Muscle of leg (tissue), 11 donors: ENCODE measurements around the gene HOMER1. TPM values are rescaled to one million over a fixed set of nuclear protein-coding genes. Genes with fewer than 3 reads are reported as not detected.
A peak's percentile ranks its signal among the peaks of the same experiment; 100 is the strongest.

ENCODE experiments used
- DNase-seq: peaks from one replicate; pipeline ENCODE4 v3.0.0; 2013
- H3K27ac ChIP-seq: one replicate; pipeline ENCODE4 v1.5.1; 2013; ENCODE audit warnings: mild to moderate bottlenecking, low read length, control low read depth
- H3K27me3 ChIP-seq: one replicate; pipeline ENCODE4 v1.6.1; 2013; ENCODE audit warnings: low read length; ENCODE audit not compliant: control insufficient read depth, insufficient read depth
- H3K36me3 ChIP-seq: one replicate; pipeline ENCODE4 v1.6.1; 2013; ENCODE audit warnings: low read length; ENCODE audit not compliant: control insufficient read depth, insufficient read depth
- H3K4me1 ChIP-seq: one replicate; pipeline ENCODE4 v1.6.1; 2013; ENCODE audit warnings: low read length; ENCODE audit not compliant: control insufficient read depth, insufficient read depth
- H3K4me3 ChIP-seq: one replicate; pipeline ENCODE4 v1.5.1; 2013; ENCODE audit warnings: low read length, control low read depth
- H3K9me3 ChIP-seq: replicated peaks from 2 replicates; pipeline ENCODE4 v1.6.1; 2013; ENCODE audit warnings: low read depth, low read length; ENCODE audit not compliant: control insufficient read depth
- WGBS: methylation state at CpG from one replicate; pipeline ENCODE4 v1.1.5; 2013; ENCODE audit warnings: missing lambda C conversion rate; ENCODE audit not compliant: insufficient coverage; 5-methylcytosine and 5-hydroxymethylcytosine counted together
- polyA plus RNA-seq, 8 donors: library from polyadenylated mRNA; unstranded; fragments of 120-200 nt; gene quantifications; one replicate each; pipeline versions ENCODE4 v1.2.1 to v1.2.3, GENCODE V29; 2013; ENCODE audit warnings: inconsistent platforms in 1 of 8, low replicate concordance in 1 of 8; ENCODE audit not compliant: insufficient read length in 8 of 8, insufficient read depth in 1 of 8
- total RNA-seq: library from RNA; stranded (reverse); fragments of 120-200 nt; gene quantifications from one replicate; pipeline ENCODE4 v1.2.4, GENCODE V29; 2013

HOMER1 gene
- total and polyA plus RNA-seq, 9 donors, result 11.3 to 36.6 (median 30.0) TPM

GRCh38 chr5:79547429-79547822 lies 33.5 kb upstream of the HOMER1 start:
- Histone ChIP-seq H3K4me3 (no peak overlapping the region), H3K27me3 (no peaks in the 10 kb centered on the region), H3K27ac (no peak overlapping the region), H3K9me3 (no peaks in the 10 kb centered on the region), H3K4me1 (no peaks in the 10 kb centered on the region), H3K36me3 (no peaks in the 10 kb centered on the region)
- WGBS, result 75% methylated on average over 3 of the region's 3 CpGs
- DNase-seq, result no peak

GRCh38 chr5:79546782-79547428 lies 33.0 kb upstream of the HOMER1 start:
- H3K27me3 ChIP-seq, result no peaks in the 10 kb centered on the region
- H3K9me3 ChIP-seq, result no peaks in the 10 kb centered on the region
- DNase-seq, result no peak
- no peak overlapping the region for H3K27ac ChIP-seq
- no peak overlapping the region for H3K4me3 ChIP-seq
- no peaks in the 10 kb centered on the region for H3K36me3 ChIP-seq
- H3K4me1 ChIP-seq, result no peaks in the 10 kb centered on the region
- 80% methylated on average over 2 of the region's 7 CpGs for WGBS

DNA sequence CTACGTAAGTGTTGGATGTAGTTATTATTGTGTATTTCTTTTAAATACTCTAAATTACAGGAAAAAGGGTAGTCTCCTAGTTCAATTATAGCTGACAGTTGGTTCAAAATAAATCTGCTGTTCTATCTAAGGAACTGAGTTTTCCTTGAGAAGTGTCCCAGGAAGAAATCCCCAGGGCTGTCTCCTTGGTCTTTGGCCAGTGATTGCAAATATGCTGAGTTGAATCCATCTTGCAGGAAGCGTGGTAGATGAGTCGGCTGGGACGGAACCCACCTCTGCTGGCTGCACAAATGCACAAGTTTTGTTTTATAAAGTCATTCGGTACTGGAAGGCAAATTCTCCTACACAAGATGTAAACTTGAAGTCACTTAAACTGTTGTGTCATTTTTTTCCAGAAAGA lies 30.2 kb upstream of the HOMER1 start:
- no peaks in the 10 kb centered on the region for H3K4me1 ChIP-seq
- no peaks in the 10 kb centered on the region for H3K36me3 ChIP-seq
- no peaks in the 10 kb centered on the region for H3K9me3 ChIP-seq
- no peak overlapping the region for H3K4me3 ChIP-seq
- no CpG with 5 or more reads among the region's 5 CpGs for WGBS
- H3K27me3 ChIP-seq, result no peaks in the 10 kb centered on the region
- no peak overlapping the region for H3K27ac ChIP-seq
- peak; percentile 64 for DNase-seq

- H3K9me3 ChIP-seq, result no peaks in the 10 kb centered on the region
- no peak overlapping the region for H3K27ac ChIP-seq
- H3K4me3 ChIP-seq, result no peak overlapping the region
- WGBS, result no CpG with 5 or more reads among the region's 6 CpGs
- no peak for DNase-seq
- no peaks in the 10 kb centered on the region for H3K4me1 ChIP-seq
- H3K36me3 ChIP-seq, result no peaks in the 10 kb centered on the region
- H3K27me3 ChIP-seq, result no peaks in the 10 kb centered on the region
Observed at GRCh38 chr5:79540939-79541338, 27.0 kb upstream of the HOMER1 start.

DNA sequence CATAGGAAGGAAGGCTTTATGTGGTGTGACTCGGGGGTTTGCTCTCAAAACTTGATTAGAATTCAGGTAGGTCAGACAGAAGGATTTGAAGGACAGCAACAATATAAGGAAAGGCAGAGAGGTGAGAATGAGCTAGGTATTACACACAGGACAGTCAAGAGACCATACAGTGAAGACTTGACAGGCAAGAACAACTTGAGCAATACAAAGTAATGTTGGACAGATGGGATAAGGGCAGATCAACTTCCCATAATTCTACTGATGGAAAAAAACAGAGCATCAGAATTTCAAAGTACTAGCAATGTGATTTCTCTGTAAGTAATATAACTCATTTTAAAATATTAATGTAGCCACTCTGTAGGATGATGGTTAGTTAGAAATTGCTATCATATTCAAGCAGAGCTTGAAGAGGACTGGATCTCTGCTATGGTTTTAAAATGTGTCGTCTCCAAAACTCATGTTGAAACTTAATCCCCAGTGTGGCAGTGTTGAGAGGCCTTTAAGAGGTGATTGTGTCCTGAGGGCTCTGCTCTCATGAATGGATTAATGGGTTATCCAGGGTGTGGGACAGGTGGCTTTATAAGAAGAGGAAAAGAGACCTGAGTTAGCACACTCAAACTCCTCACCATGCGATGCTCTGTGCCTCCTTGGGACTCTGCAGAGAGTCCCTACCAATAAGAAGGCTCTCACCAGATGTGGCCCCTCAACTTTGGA lies 22.4 kb upstream of the HOMER1 start:
- Histone ChIP-seq H3K27me3 (no peaks in the 10 kb centered on the region), H3K27ac (no peak overlapping the region), H3K4me3 (no peak overlapping the region), H3K4me1 (no peaks in the 10 kb centered on the region), H3K36me3 (no peaks in the 10 kb centered on the region), H3K9me3 (no peaks in the 10 kb centered on the region)
- DNase-seq, result no peak
- 90% methylated on average over 2 of the region's 3 CpGs for WGBS

DNA sequence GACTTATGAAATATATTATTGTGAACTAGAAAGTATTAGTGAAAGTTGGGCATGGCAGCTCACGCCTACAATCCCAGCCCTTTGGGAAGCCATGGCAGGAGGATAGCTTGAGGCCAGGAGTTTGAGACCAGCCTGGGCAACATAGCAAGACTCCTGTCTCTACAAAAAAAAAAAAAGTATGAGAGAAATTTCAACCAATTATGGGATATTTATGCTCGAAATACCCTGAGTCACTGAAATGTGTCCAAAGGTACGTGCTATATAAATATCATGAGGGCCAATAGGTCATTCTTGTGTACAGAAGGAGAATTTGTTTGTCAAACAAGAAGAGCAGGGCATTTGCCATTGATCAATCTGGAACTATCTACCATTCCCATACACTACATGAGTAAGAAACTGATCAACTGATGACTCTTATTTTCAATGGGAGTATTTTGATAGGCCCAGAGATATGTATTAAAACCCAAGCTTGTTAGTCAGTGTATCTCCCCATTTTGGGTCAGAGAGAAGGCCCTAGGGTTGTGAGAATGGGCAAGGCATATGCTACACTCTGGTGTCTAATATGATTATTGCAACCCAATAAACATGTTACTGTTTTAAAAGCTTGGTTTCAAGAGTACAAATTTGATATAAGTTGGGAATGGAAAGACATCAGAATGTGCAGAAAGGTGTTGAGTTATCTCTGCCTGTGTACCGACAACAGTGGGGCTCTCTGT lies 21.7 kb upstream of the HOMER1 start:
- WGBS, result 100% methylated on average over 2 of the region's 4 CpGs
- no peak overlapping the region for H3K4me3 ChIP-seq
- H3K4me1 ChIP-seq, result no peaks in the 10 kb centered on the region
- no peaks in the 10 kb centered on the region for H3K27me3 ChIP-seq
- no peaks in the 10 kb centered on the region for H3K9me3 ChIP-seq
- H3K36me3 ChIP-seq, result no peaks in the 10 kb centered on the region
- H3K27ac ChIP-seq, result no peak overlapping the region
- no peak for DNase-seq

DNA sequence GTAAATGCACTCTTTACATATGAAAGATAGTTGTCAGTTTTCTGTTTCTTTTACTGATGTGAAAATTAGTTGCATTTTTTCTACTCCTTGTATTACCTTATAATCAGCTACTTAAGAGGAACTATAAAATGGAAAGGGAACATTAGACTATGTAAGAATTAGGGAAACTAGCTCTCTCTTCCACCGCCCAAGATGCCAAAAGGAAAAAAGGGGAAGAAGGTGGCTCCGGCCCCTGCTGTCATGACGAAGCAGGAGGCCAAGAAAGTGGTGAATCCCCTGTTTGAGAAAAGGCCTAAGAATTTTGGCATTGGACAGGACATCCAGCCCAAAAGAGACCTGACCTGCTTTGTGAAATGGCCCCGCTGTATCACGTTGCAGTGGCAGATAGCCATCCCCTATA lies 15.2 kb upstream of the HOMER1 start:
- H3K27ac ChIP-seq, result no peak overlapping the region
- no peaks in the 10 kb centered on the region for H3K27me3 ChIP-seq
- H3K9me3 ChIP-seq, result peaks cover 4% of the 10 kb centered on the region
- peak; percentile 31 for DNase-seq
- WGBS, result 89% methylated on average over 3 of the region's 5 CpGs
- no peak overlapping the region for H3K4me3 ChIP-seq
- H3K4me1 ChIP-seq, result no peaks in the 10 kb centered on the region
- H3K36me3 ChIP-seq, result no peaks in the 10 kb centered on the region

DNA sequence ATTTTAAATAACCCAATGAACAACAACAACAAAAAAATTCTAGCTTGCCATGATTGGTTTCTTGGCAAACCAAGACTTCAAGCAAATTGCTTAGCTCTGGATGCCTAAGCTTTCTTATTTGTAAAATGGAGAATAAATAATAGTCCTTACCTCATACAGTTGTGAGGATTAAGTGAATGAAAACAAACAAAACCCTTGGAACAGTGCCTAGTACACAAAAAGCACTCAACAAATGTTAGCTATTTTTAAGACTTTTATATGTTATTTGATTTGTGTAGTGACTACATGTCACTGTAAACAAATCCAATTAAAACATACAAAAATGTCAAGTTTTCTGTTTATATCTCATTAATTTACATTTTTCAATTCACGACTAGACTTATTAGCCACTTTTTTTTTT lies 13.5 kb upstream of the HOMER1 start:
- Histone ChIP-seq H3K27ac (no peak overlapping the region), H3K4me1 (no peaks in the 10 kb centered on the region), H3K9me3 (peaks cover 4% of the 10 kb centered on the region), H3K27me3 (no peaks in the 10 kb centered on the region), H3K36me3 (no peaks in the 10 kb centered on the region), H3K4me3 (no peak overlapping the region)
- WGBS, result 100% methylated on average over 1 of the region's 1 CpG
- no peak for DNase-seq

- no peak overlapping the region for H3K4me3 ChIP-seq
- DNase-seq, result no peak
- no CpG with 5 or more reads among the region's 5 CpGs for WGBS
Observed at GRCh38 chr5:79526928-79527327, 13.0 kb upstream of the HOMER1 start.

GRCh38 chr5:79526493-79526892 lies 12.6 kb upstream of the HOMER1 start:
- Histone ChIP-seq H3K4me1 (no peaks in the 10 kb centered on the region), H3K27ac (no peak overlapping the region), H3K4me3 (no peak overlapping the region), H3K36me3 (no peaks in the 10 kb centered on the region), H3K27me3 (no peaks in the 10 kb centered on the region), H3K9me3 (peaks cover 4% of the 10 kb centered on the region)
- no peak for DNase-seq
- WGBS, result no CpG with 5 or more reads among the region's 2 CpGs

More at GRCh38 chr5:79526928-79527327, 13.0 kb upstream of the HOMER1 start:
- Histone ChIP-seq H3K4me1 (no peaks in the 10 kb centered on the region), H3K27me3 (no peaks in the 10 kb centered on the region), H3K9me3 (peaks cover 4% of the 10 kb centered on the region), H3K36me3 (no peaks in the 10 kb centered on the region), H3K27ac (no peak overlapping the region)
